Nephron (organoid): ENCODE measurements around the gene AP1G2.
"Not testable (repeated sequence)": the region's sequence is repeated elsewhere in the genome, so short reads cannot be mapped to it uniquely, and the experiment has no call there.

Experiments
- H3K27ac Mint-ChIP-seq, 3 experiments: 2 replicates each; pipeline ENCODE4 v1.8.0; 2020; ENCODE audit warnings: mixed read lengths in 3 of 3, mild to moderate bottlenecking in 2 of 3, moderate library complexity in 1 of 3
- H3K27me3 Mint-ChIP-seq: 2 replicates; pipeline ENCODE4 v1.8.0; 2021; ENCODE audit warnings: low read depth, mild to moderate bottlenecking, moderate library complexity, mixed read lengths
- H3K36me3 Mint-ChIP-seq: 2 replicates; pipeline ENCODE4 v1.8.0; 2020; ENCODE audit warnings: low read depth, mixed read lengths
- H3K4me1 Mint-ChIP-seq: 2 replicates; pipeline ENCODE4 v1.8.0; 2020; ENCODE audit warnings: mixed read lengths
- H3K4me3 Mint-ChIP-seq, 3 experiments: 2 replicates each; pipeline ENCODE4 v1.8.0; 2020; ENCODE audit warnings: mild to moderate bottlenecking in 3 of 3, mixed read lengths in 3 of 3, moderate library complexity in 2 of 3
- H3K9me3 Mint-ChIP-seq: 2 replicates; pipeline ENCODE4 v1.8.0; 2020; ENCODE audit warnings: mixed read lengths
- TF ChIP-seq, protein P1 (sequence below), 3 experiments: fragments of 200-600 bp; sonication (generic); IDR thresholded peaks; one replicate each; pipeline ENCODE4 v1.5.0; 2021; ENCODE audit warnings: antibody characterized with exemption in 3 of 3; ENCODE audit not compliant: unreplicated experiment in 3 of 3

The AP1G2 gene

GRCh38 chr14:23540141-23540469 is 27.5 kb downstream of the AP1G2 start:
- TF ChIP-seq, protein P1, sequence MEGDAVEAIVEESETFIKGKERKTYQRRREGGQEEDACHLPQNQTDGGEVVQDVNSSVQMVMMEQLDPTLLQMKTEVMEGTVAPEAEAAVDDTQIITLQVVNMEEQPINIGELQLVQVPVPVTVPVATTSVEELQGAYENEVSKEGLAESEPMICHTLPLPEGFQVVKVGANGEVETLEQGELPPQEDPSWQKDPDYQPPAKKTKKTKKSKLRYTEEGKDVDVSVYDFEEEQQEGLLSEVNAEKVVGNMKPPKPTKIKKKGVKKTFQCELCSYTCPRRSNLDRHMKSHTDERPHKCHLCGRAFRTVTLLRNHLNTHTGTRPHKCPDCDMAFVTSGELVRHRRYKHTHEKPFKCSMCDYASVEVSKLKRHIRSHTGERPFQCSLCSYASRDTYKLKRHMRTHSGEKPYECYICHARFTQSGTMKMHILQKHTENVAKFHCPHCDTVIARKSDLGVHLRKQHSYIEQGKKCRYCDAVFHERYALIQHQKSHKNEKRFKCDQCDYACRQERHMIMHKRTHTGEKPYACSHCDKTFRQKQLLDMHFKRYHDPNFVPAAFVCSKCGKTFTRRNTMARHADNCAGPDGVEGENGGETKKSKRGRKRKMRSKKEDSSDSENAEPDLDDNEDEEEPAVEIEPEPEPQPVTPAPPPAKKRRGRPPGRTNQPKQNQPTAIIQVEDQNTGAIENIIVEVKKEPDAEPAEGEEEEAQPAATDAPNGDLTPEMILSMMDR (IDR thresholded peaks at IDR 0.05; ENCODE audit: unreplicated experiment in 3 of 3), result no peak
- Mint-ChIP-seq H3K4me3 (no peak overlapping the region), H3K9me3 (no peaks in the 10 kb centered on the region), H3K36me3 (peaks cover 3% of the 10 kb centered on the region), H3K27me3 (no peaks in the 10 kb centered on the region), H3K27ac (no peak overlapping the region), H3K4me1 (peaks cover 40% of the 10 kb centered on the region)

DNA sequence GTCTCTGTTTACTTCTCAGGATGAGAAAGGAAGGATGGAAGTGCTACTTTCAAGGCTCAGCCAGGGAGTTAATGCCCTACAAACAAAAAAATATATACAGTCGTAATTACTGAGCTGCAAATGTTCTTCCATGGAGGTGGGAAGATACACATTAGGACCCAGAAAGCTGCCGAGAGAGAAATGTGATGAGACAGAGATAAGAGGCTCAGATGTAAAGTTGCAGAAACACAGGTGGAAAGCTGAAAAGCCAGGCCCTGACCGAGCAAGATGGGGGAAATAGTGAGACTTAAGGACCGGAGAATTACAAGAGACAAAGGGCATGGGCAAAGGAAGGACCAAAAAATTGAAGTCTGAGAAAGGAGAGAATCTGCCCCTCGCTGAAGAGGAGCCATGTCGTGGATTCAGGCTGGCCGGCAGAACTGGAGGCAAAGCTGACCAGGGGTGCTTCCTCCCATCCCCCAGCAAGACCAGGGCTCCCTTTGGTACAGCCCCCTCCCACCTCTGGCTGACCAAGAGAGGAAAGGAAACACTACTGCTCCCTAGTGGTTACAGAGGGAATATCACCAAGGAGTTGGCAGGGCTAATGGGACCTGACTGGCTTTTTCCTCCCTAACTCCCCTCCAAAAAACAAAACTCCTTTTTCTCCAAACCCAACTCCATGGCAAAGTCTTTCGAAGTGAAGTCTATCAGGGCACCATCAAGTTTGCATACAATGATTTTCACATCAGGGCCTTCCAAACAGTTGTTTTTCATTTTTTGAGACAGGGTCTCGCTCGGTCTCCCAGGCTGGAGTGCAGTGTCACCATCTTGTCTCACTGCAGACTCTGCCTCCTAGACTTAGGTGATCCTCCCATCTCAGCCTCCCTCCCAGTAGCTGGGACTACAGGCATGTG is 28.1 kb downstream of the AP1G2 start:
- H3K27me3 Mint-ChIP-seq, result no peaks in the 10 kb centered on the region
- peaks cover 3% of the 10 kb centered on the region for H3K36me3 Mint-ChIP-seq

DNA sequence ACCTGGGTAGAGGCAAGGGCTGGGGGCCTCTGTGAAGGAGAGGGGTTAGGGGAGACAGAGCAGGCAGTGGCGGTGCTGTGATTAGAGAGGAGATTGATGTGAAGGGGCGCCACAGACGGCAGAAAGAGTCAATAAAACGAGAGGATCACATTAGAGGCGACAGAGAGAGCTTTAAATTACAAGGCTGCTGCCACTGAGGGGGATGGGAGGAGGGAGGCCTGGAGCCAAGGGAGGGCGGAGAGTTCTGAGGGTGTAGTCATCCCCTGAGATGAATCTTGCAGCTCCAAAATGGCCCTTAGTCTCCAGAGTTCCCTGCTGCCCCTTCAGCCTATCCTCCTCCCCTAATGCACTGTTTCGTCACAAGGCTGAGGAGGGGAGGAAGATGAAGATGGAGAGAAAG is 28.8 kb downstream of the AP1G2 start:
- TF ChIP-seq, protein P1 (IDR thresholded peaks at IDR 0.05; ENCODE audit: unreplicated experiment in 3 of 3), result no peak
- Mint-ChIP-seq H3K27me3 (no peaks in the 10 kb centered on the region), H3K9me3 (no peaks in the 10 kb centered on the region), H3K4me1 (peaks cover 31% of the 10 kb centered on the region), H3K4me3 (peak overlapping the region; percentile 14 to 64 (median 47)), H3K36me3 (peaks cover 3% of the 10 kb centered on the region), H3K27ac (peak overlapping the region; percentile 77 to 92 (median 91))

More for the DNA sequence above, 28.1 kb downstream of the AP1G2 start:
- H3K9me3 Mint-ChIP-seq, result no peaks in the 10 kb centered on the region
- H3K27ac Mint-ChIP-seq, result peak overlapping the region; percentile 77 to 92 (median 91)
- TF ChIP-seq, protein P1 (IDR thresholded peaks at IDR 0.05; ENCODE audit: unreplicated experiment in 3 of 3), result peak; percentile 73 to 79 (median 77)
- H3K4me3 Mint-ChIP-seq, result peak overlapping the region in 2 of 3 experiments; percentile 47 to 64
- peaks cover 34% of the 10 kb centered on the region for H3K4me1 Mint-ChIP-seq

GRCh38 chr14:23538050-23538718 is 29.4 kb downstream of the AP1G2 start:
- peaks cover 3% of the 10 kb centered on the region for H3K36me3 Mint-ChIP-seq
- peak overlapping the region; percentile 14 to 64 (median 47) for H3K4me3 Mint-ChIP-seq
- TF ChIP-seq, protein P1 (IDR thresholded peaks at IDR 0.05; ENCODE audit: unreplicated experiment in 3 of 3), result no peak
- no peaks in the 10 kb centered on the region for H3K27me3 Mint-ChIP-seq
- H3K27ac Mint-ChIP-seq, result peak overlapping the region; percentile 77 to 92 (median 91)
- no peaks in the 10 kb centered on the region for H3K9me3 Mint-ChIP-seq
- H3K4me1 Mint-ChIP-seq, result peaks cover 28% of the 10 kb centered on the region

- TF ChIP-seq, protein P1 (IDR thresholded peaks at IDR 0.05; ENCODE audit: unreplicated experiment in 3 of 3), result no peak
- Mint-ChIP-seq H3K9me3 (no peaks in the 10 kb centered on the region), H3K4me1 (peaks cover 28% of the 10 kb centered on the region), H3K27me3 (no peaks in the 10 kb centered on the region), H3K4me3 (no peak overlapping the region), H3K36me3 (peaks cover 3% of the 10 kb centered on the region), H3K27ac (peak overlapping the region; percentile 77 to 92 (median 91))
Observed at GRCh38 chr14:23537351-23538049, 30.1 kb downstream of the AP1G2 start.

DNA sequence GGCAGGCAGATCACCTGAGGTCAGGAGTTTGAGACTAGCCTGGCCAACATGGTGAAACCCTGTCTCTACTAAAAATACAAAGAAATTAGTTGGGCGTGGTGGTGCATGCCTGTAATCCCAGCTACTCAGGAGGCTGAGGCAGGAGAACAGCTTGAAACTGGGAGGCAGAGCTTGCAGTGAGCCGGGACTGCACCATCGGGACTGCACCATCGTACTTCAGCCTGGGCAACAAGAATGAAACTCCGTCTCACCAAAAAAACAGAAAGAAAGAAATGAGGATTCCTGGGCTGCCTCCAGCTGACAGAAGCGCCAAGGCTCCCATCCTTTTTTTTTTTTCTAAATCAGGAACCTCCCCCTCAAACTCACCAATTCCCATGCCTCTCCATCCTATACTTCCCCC is 30.7 kb downstream of the AP1G2 start:
- H3K36me3 Mint-ChIP-seq, H3K9me3 Mint-ChIP-seq, H3K27me3 Mint-ChIP-seq, H3K4me3 Mint-ChIP-seq: not testable (repeated sequence)
- peaks cover 28% of the 10 kb centered on the region for H3K4me1 Mint-ChIP-seq
- H3K27ac Mint-ChIP-seq, result peak overlapping the region in 2 of 3 experiments; percentile 53 to 92
